ENCODE data around the gene PACS1.
A peak's percentile ranks its signal among the peaks of the same experiment; 100 is the strongest.

Gene PACS1

DNA sequence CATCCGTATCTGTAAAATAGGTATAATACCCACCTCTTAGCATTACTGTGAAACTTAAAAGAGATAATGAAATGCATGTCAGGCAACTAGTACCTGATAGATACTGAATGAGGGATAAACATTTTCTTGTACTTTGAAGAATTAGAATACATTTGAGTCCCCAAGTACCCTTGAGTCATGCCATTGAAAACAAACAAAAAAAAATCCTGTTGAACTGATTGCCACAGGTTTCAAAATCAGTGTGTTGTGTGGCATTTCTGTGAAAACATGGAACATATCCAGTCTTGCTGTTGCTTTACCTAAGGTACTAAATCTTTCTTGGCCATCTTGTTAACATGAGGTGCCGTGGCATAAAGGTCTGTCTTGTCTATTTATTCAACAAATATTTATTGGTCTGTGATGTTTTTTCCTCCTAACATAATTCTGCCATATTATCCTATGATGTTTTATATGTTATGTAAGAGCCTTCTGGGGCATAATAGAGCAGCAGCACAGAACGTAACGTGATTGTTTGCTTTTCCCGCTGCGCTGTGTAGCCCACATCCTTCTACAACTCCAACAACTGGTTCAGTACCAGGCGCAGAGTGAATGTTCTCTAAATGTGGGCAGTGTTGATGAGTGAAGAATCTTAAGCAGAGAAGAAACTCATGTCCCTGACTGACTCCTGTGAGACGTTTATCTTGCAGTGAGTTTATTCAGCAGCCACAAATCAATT lies 119.1 kb downstream of the PACS1 start:
- no peak for DNase-seq

DNA sequence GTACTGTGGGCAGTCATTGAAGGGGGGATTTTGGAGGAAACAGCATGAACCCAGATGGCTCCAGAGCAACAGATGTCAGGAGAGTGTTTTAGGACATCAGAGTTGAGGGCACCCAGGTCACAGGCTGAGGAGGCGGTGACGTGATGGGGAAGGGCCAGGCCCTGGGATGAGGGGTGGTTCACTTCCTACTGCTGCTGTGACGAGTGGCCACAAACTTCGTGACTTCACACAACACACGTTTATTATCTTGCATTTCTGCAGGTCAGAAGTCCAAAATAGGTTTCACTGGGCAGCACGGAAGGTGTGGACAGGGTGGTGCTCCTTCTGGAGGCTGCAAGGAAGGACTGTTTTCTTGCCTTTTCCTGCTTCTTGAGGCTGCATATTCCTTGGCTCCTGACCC lies 120.7 kb downstream of the PACS1 start:
- no peak for DNase-seq

DNA sequence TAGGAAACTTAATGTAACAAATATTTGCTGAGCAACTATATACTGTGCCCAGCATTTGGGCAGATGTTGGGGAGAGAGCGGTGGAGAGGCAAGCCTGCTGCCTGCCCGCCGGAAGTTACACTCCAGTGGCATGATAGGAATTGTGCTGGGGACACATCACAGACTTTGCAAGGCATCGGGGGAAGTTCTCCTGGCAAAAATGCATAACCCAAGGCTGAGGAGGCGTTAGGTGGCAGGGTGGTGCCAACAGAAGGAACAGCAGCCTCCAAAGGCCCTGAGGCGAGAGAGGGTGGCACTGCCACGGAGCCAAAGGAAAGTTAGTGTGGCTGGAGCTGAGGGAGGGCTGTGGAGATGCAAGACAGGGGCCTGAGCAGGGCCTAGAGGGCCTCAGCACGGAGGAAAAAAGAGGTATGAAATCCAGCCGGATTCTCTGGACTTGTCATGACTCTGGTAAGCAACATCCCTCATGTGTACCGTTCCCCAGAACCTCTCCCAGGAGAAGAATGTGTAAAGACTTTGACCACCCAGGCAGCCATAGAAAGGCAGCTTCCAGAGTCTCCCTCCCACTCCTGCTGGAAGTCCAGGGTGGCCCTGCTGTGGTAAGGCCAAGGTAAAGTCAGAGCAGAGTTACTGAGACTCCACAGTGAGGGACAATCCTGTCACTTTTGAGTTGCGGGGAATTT lies 122.2 kb downstream of the PACS1 start:
- no peak for DNase-seq

DNA sequence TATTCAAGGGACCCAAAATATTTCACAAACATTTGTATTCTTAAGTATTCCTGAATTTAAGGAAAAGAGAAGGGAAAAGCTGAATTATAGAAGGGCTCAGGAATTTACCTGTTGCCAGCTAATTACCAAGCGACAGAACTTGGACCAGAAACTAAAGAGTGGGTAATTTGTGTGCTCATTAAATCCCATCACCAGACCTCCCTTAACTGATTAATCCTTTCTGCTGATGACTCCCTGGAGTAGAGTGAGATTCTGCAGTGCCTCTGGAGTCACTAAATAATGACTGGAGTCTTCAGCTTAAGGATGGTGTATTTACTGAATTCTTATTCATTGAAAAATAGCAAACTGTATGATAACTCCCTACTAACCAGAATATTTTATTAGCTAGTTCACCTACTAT lies 124.3 kb downstream of the PACS1 start:
- no peak for DNase-seq

DNA sequence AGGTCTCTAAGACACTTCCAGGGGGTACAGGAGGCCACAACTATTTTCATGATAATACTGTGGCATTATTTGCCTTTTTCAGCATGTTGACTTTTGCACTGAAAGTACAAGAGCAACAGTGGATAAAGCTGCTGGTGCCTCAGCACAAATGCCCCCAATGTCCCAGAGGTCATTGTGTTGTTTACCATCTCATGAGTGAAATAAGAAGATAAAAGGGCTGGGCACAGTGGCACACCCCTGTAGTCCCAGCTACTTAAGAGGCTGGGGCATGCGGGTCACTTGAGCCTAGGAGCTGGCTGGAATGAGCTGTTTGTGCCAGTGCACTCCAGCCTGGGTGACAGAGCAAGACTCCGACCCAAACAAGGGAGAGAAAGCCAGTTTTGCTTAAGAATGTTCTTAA lies 125.8 kb downstream of the PACS1 start:
- no peak for DNase-seq

DNA sequence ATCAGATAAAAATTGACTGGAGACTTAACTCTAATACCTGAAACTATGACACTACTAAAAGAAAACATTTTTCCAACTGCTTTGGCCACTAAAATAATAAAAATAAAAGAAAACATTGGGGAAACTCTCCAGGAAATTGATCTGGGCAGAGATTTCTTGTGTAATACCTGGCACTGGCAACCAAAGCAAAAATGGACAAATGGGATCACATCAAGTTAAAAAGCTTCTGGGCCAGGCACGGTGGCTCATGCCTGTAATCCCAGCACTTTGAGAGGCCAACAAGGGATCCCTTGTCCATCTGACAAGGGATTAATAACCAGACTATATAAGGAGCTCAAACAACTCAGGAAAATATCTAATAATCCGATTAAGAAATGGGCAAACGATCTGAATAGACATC lies 133.8 kb downstream of the PACS1 start:
- DNase-seq: no peak

DNA sequence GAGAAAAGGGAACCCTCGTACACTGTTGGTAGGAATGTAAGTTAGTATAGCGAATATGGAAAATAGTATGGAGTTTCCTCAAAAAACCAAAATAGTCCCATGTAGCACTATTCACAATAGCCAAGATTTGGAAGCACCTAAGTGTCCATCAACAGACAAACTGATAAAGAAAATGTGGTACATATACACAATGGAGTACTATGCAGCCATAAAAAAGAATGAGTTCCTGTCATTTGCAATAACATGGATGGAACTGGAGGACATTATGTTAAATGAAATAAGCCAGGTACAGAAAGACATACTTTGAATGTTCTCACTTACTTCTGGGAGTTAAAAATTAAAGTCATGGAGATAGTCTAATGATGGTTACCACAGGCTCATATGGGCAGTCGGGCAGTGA lies 134.3 kb downstream of the PACS1 start:
- DNase-seq: no peak

DNA sequence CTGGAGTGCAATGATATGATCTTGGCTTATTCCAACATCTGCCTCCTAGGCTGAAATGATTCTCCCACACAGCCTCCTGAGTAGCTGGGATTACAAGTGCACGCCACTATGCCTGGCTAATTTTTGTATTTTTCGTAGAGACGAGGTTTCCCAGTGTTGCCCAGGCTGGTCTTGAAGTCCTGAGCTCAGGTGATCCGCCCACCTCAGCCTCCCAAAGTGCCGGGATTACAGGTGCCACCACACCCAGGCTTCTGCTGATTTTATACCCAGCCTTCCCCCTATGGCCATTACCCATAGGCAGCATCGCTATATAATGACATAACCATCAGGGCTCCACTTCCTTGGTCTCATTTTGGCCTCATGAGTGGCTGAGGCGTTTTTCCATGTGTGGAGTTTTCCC lies 137.7 kb downstream of the PACS1 start:
- DNase-seq: no peak

DNA sequence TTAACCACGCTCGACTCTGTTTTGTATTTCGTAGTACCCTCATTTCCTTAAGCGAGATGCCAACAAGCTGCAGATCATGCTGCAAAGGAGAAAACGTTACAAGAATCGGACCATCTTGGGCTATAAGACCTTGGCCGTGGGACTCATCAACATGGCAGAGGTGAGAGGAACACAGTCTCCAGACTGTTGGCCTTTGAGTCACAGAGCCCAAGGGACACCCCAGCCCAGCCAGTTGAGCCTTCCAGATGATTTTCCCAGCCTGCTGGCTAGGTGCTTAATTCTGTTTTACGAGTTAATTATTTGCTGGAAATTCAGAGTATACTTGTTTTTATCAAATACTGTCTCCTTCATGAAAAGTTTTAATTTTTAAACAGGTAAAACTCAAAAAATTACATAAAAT lies 141.0 kb downstream of the PACS1 start:
- DNase-seq: no peak

DNA sequence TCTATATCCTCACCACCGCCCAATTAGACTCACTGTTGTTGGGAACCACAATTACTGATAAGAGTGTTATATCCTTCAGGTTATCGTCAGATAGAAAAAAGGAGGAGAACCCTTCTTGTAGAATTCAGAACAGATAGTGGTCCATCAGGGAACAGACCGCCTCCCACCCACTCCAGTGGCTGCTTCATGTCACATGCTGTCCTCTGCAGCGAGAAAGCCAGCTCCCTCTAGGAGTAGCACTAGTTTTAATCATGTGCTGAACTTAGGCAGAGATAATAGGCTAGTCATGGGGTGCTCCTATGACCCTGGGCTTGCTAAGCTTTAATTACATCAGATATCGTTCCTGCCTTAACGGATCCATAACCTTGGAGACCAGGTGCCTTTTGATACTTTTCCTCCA lies 146.8 kb downstream of the PACS1 start:
- DNase-seq: no peak

DNA sequence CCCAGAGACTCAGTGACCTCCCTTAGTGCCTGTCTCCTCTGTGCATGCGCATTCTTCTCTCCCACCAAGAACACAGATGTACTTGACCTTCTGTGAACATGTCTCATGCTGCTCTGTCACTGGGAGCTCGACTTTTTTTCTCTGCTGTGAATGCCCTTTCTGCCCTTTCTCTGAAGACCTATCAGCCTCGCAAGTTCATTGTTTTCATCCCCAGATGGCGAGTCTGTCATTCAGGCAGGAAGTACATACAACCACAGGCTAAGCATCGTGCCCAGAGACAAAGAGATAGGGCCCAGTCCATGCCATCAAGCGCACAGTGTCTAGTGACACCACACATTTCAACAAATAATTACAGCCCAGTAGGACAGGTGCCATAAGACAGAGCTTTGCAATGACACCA lies 148.0 kb downstream of the PACS1 start:
- DNase-seq: no peak

DNA sequence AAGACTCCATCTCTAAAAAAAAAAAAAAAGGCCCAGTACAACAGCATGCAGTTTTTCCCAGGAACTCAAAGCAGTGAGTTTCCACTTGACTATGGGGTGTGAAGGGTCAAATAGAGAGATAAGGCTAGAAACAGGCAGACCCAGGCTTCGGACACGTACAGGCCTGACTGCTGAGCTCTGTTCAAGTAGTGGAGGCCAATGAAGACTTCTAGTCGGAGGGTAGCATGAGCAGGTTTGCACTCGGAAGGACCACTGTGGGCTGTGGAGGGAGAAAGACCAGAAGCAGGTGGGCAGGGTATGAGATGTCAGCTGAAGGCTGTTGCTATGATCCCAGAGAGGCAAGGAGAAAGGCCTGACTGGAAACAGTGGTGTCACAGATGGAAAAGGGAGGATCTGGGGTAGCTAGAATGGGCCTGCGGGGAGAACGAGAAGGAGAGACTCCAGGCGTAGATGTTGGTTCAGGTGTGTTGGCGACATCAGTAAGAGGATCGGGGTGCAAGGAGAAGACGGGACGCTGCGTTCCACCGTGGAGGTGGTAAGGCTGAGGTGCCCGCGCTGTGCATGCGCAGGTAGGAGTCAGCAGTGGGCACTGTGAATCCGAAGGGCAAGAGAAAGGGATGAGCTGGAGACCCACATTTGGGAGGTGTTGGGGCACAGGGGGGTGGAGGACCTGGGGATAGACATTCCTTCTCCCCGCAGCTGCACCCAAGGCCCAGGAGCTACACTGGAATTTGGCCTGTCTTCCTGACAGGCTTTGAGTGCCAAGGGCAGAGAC lies 149.0 kb downstream of the PACS1 start:
- DNase-seq: no peak

DNA sequence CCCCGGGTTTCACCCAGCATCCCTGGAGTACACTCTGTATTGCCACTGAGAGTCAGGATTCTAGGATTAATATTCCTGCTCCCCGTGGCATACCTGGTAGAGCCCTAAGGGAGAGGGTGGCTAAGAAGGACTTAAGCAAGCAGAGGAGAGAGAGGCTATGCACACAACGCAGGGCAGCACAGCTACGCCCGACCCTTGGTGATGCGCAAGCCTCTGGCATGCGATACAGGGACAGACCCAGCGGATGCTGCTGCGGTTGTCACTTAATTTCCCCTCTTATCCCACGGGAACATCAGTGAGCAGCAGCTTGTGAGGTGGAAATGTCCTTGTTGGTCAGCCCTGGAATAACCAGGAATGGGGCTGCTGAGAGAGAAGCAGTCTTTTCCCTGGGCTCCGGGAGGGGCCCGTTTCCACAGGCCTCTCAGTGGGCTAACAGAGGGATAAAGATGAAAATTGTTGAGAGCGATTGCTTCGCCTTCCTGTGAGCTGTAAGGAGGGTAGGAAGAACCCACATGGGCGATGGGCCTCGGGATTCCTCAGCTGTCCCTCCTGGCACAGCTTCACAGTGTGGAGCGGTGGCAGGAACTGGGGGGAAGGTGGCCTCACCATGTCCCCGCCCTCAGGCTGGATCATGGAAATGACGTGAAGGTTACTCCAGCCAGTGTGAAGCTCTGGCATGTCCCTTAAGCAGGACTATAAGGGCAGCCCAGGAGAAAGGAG lies 149.9 kb downstream of the PACS1 start:
- no peak for DNase-seq

DNA sequence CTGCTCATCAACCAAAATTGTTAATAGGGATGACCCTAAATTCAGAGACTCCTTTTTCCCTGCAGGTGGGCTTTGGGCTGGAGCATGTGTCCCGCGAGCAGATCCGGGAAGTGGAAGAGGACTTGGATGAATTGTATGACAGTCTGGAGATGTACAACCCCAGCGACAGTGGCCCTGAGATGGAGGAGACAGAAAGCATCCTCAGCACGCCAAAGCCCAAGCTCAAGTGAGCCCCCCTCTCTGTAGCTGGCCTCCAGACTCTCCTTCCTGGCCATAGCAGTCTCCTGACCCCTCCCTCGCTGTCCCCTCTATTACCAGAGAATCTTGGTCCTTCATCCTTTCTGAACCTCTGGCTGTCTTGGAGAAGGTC lies 150.5 kb downstream of the PACS1 start:
- DNase-seq: no peak

DNA sequence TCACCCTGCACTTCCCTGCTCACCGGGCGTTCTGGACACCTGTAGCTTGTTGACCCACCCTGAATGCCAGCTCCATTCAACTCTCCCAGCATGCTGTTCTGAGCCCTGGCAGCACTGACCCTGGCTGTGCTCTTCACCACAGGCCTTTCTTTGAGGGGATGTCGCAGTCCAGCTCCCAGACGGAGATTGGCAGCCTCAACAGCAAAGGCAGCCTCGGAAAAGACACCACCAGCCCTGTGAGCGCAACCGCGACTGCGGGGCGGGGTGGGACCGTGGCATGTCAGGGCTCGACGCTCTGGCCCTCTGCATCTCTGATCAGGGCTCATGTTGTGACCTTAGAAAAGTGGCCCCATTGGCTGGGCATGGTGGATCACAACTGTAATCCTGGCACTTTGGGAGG lies 150.9 kb downstream of the PACS1 start:
- no peak for DNase-seq

DNA sequence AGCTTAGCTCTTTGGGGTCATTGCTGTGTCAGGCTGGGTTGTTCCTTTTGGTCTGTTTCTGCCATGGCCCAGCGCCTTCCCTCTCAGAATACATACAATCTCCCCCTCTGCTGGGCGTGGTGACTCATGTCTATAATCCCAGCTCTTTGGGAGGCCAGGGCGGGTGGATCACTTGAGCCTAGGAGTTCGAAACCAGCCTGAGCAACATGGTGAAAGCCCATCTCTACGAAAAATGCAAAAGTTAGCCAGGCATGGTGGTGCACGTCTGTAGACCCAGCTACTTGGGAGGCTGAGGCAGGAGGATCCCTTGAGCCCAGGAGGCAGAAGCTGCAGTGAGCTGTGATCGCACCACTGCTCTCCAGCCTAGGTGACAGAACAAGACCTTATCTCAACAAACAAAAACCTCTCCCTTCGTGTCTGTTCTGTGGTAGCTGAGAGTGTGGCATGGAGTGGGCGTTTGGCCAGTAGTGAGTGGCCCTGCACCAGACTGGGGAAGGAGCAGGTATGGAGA lies 151.7 kb downstream of the PACS1 start:
- DNase-seq: peak in 2 of 3 donors; percentile 4 to 6

DNA sequence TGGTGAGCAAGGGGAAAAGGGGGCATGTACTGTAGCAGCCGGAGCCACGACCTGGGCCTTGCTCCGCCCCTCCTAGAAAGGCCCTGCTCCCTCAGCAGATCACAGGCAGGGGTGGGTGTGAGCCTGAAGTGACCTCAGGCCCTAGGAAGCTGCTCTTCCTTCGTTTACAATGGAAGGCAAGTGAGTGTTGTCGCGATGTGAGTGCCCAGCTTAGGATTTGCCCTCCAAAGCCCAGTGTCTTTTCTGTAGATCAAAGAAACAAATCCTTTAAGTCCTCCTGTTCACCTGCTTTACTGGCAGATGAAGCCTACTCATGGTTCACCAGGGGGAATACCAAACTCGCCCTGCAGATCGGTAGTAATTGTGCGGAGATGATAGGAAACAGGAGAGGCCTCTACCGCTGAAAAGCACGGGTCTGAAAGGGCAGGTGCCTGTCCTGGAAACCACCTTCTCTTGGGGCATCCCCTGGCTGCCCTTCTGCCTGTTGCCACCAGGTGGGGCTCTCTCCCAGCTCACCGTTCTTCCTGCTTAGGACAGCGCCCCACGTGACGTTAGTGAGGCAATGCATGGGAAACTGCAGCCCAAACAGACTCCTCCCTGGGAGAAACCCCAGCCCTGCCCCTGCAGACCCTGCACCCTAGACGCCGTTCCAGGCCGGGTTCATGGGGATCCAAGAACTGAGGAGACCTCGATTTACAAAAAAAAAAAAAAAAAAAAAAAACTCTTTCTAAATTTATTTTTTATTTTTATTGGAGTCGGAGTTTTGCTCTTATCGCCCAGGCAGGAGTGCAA lies 152.5 kb downstream of the PACS1 start:
- peak; percentile 93 to 94 (median 94) for DNase-seq

DNA sequence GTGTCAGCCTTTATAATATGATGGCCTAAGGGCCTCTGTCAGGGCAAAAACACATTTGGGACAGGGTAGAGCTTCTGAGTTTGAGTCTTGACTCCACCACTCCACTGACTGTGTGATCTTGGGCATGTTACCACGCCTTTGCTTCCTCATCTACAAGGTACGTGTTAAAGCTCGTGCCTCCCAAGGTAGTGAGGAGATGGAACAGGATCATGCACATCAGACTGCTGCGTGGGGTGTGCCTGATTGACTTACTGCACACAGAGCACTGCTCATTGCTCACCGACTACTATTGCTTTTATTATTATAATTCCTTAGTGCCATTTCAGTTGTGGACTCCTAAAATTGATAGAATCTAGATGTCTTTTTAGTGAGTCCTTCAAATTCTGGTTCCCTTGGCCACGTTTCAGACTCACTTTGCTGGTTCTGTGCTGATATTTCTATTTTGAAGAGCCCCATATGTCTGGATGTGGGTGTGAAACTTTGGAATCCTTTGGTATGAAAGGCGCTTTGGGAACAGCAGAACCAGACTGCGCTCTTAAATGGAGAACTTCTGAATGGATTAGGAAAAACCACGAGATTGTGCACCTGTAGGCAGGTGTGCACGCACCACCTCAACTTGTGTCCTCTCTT lies 154.3 kb downstream of the PACS1 start:
- no peak for DNase-seq

DNA sequence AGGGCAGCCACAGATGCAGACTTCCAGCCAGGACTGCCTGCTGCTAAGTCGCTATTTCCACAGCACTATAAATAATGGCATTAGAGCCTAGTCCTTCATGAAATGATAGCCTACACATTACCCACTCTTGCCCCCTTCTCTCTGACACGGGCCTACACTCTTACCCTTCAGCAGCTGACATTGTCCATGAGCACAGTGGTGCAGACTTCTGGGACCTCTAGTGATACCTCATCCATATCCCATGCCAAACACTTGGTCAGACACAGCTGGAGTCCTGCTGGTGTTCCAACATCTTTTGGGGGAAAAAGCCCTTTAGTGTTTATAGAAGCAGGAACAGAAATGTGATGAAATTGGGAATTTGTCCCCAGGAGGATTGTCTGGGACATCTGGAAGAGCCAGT lies 155.0 kb downstream of the PACS1 start:
- no peak for DNase-seq

DNA sequence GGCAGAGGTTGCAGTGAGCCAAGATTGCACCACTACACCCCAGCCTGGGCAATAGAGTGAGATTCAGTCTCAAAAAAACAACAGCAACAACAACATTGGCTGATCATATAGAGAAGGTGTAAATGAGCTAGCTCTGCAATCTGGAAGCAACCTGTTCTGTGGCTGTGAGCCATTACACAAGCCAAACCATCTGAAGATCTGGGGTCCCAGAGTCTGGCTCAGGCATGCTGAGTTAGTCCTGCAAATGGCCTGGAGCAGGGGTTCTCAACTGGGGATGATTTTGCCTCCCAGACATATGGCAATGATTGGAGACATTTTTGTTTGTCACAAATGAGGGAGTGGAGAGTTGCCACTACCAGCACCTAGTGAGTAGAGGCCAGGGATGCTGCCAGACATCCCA lies 156.0 kb downstream of the PACS1 start:
- DNase-seq: no peak

DNA sequence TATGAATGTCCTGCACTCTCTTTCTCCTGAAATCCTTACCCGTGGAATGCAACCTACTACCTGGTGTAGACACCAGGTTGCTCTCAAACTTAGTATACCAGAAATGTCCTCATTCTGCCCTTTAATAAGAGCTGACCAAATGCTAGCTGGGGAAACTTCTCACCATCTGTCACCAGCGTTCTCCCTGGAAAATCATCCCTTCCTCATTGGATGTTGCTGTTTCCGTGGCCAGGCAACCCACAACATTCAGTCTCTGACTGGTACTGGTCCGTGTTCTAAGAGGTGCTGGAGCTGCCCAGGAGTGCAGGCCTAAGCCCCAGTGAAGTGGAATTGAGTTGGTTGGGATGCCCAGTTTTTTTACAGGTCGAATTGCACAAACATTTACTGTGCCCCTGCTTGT lies 157.6 kb downstream of the PACS1 start:
- no peak for DNase-seq

DNA sequence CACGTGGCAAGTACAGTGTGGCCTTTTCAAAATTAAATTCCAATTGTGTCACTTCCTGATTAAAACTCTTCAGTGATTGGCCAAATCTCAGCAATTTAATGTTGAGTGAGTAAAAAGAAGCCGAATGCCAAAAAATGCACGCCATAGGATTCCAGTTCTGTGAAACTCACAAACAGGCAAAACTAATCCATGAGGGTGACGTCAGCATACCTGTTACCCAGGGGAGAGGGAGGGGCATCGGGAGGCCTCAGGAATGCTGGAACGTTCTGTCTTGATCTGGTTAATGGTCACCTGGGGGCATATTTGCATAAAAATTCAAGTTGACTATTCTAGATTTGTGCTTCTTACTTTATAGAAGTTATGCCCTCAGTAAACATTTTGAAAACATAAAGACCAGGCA lies 158.4 kb downstream of the PACS1 start:
- DNase-seq: no peak
